ENCODE data around the gene ZNF609. TPM values are rescaled to one million over a fixed set of nuclear protein-coding genes. Genes with fewer than 3 reads are reported as not detected.

Gene ZNF609
- total and polyA plus RNA-seq, 2 experiments from 2014 or later = 6.3 to 11.3 TPM

GRCh38 chr15:64665179-64665578, 204.8 kb downstream of the ZNF609 start:
- H3K27ac ChIP-seq = no peak overlapping the region
- WGBS, 2 experiments (ENCODE audit: low coverage in 1 of 2, low lambda C conversion rate in 2 of 2, missing lambda C conversion rate in 2 of 2) = 100% methylated on average over 1 of the region's 1 CpG
- H3K4me1 ChIP-seq (ENCODE audit: insufficient read depth) = peaks cover 14% of the 10 kb centered on the region
- TF ChIP-seq EZH2 (IDR thresholded peaks at IDR 0.05; ENCODE audit: insufficient read depth, poor library complexity, severe bottlenecking) (no peak), EZH2phosphoT487 (IDR thresholded peaks at IDR 0.05; ENCODE audit: insufficient read depth, low read depth) (no peak)
- H3K4me2 ChIP-seq (ENCODE audit: unreplicated experiment) = no peak overlapping the region
- in situ Hi-C loops (cut with MboI) = no loop called here
- H3K27me3 ChIP-seq (replicated peaks; ENCODE audit: insufficient read depth) = no peaks in the 10 kb centered on the region
- H3K9me3 ChIP-seq (ENCODE audit: low read depth) = no peaks in the 10 kb centered on the region
- H3K4me3 ChIP-seq = no peak overlapping the region
- DNase-seq = no peak
- 0 out of 2 replicates have a peak, but pooled peaks cover under 1% of the 10 kb centered on the region for H3K36me3 ChIP-seq (ENCODE audit: low read depth)
- H4K20me1 ChIP-seq (ENCODE audit: insufficient read depth) = no peaks in the 10 kb centered on the region
- H3K79me2 ChIP-seq (ENCODE audit: insufficient read depth) = peaks cover 38% of the 10 kb centered on the region
- H3K9me2 ChIP-seq (ENCODE audit: insufficient read depth) = no peaks in the 10 kb centered on the region
- no peak overlapping the region for H3K9ac ChIP-seq
- peaks cover 18% of the 10 kb centered on the region; the same call in 1 of the 2 replicates for H3F3A ChIP-seq (ENCODE audit: insufficient read depth)
- no peak overlapping the region for H2AFZ ChIP-seq

- DNase-seq = peak; percentile 61
- no peaks in the 10 kb centered on the region for H4K20me1 ChIP-seq (ENCODE audit: insufficient read depth)
- peak overlapping the region; percentile 31 for H3K27ac ChIP-seq
- H3K36me3 ChIP-seq (ENCODE audit: low read depth) = 0 out of 2 replicates have a peak, but pooled peaks cover 3% of the 10 kb centered on the region
- no peak overlapping the region for H2AFZ ChIP-seq
- H3K9me2 ChIP-seq (ENCODE audit: insufficient read depth) = no peaks in the 10 kb centered on the region
- no peak overlapping the region for H3K4me3 ChIP-seq
- H3K4me2 ChIP-seq (ENCODE audit: unreplicated experiment) = peak overlapping the region; percentile 40
- 0 to 6% methylated on average over 1 of the region's 1 CpG for WGBS, 2 experiments (ENCODE audit: low coverage in 1 of 2, low lambda C conversion rate in 2 of 2, missing lambda C conversion rate in 2 of 2)
- peaks cover 14% of the 10 kb centered on the region for H3K4me1 ChIP-seq (ENCODE audit: insufficient read depth)
- peaks cover 27% of the 10 kb centered on the region for H3K79me2 ChIP-seq (ENCODE audit: insufficient read depth)
- no peaks in the 10 kb centered on the region for H3K9me3 ChIP-seq (ENCODE audit: low read depth)
- H3K27me3 ChIP-seq (replicated peaks; ENCODE audit: insufficient read depth) = no peaks in the 10 kb centered on the region
- H3F3A ChIP-seq (ENCODE audit: insufficient read depth) = peaks cover 18% of the 10 kb centered on the region; the same call in 1 of the 2 replicates
- TF ChIP-seq EZH2phosphoT487 (IDR thresholded peaks at IDR 0.05; ENCODE audit: insufficient read depth, low read depth) = no peak
- TF ChIP-seq EZH2 (IDR thresholded peaks at IDR 0.05; ENCODE audit: insufficient read depth, poor library complexity, severe bottlenecking) = no peak
- in situ Hi-C loops (cut with MboI) = no loop called here
- no peak overlapping the region for H3K9ac ChIP-seq
Observed at GRCh38 chr15:64667736-64668161, 207.4 kb downstream of the ZNF609 start.

GRCh38 chr15:64673866-64674265, 213.5 kb downstream of the ZNF609 start:
- no peak overlapping the region for H3K9ac ChIP-seq
- TF ChIP-seq EZH2 (IDR thresholded peaks at IDR 0.05; ENCODE audit: insufficient read depth, poor library complexity, severe bottlenecking) (no peak), EZH2phosphoT487 (IDR thresholded peaks at IDR 0.05; ENCODE audit: insufficient read depth, low read depth) (no peak)
- no peaks in the 10 kb centered on the region; the same call in 1 of the 2 replicates for H3F3A ChIP-seq (ENCODE audit: insufficient read depth)
- no peak overlapping the region for H3K27ac ChIP-seq
- DNase-seq = no peak
- H3K79me2 ChIP-seq (ENCODE audit: insufficient read depth) = peaks cover 16% of the 10 kb centered on the region; the same call in 1 of the 2 replicates
- 89 to 93% methylated on average over 12 of the region's 12 CpGs for whole genome bisulfite sequencing, 2 experiments (ENCODE audit: low coverage in 1 of 2, low lambda C conversion rate in 2 of 2, missing lambda C conversion rate in 2 of 2)
- no peak overlapping the region for H2AFZ ChIP-seq
- no peaks in the 10 kb centered on the region; the same call in 1 of the 2 replicates for H4K20me1 ChIP-seq (ENCODE audit: insufficient read depth)
- no peaks in the 10 kb centered on the region for H3K27me3 ChIP-seq (replicated peaks; ENCODE audit: insufficient read depth)
- H3K9me3 ChIP-seq (ENCODE audit: low read depth) = no peaks in the 10 kb centered on the region
- no peaks in the 10 kb centered on the region for H3K9me2 ChIP-seq (ENCODE audit: insufficient read depth)
- no peaks in the 10 kb centered on the region for H3K4me1 ChIP-seq (ENCODE audit: insufficient read depth)
- in situ Hi-C loops (cut with MboI) = no loop called here
- no peak overlapping the region for H3K4me2 ChIP-seq (ENCODE audit: unreplicated experiment)
- 0 out of 2 replicates have a peak, but pooled peaks cover 3% of the 10 kb centered on the region for H3K36me3 ChIP-seq (ENCODE audit: low read depth)
- no peak overlapping the region for H3K4me3 ChIP-seq

GRCh38 chr15:64678126-64678819, 217.9 kb downstream of the ZNF609 start:
- in situ Hi-C loops (cut with MboI) = no loop called here
- TF ChIP-seq EZH2phosphoT487 (IDR thresholded peaks at IDR 0.05; ENCODE audit: insufficient read depth, low read depth) = no peak
- no peak for TF ChIP-seq EZH2 (IDR thresholded peaks at IDR 0.05; ENCODE audit: insufficient read depth, poor library complexity, severe bottlenecking)
- H3K4me2 ChIP-seq (ENCODE audit: unreplicated experiment) = no peak overlapping the region
- no peaks in the 10 kb centered on the region for H3K79me2 ChIP-seq (ENCODE audit: insufficient read depth)
- no peaks in the 10 kb centered on the region for H3K9me3 ChIP-seq (ENCODE audit: low read depth)
- no peak overlapping the region for H2AFZ ChIP-seq
- H3K36me3 ChIP-seq (ENCODE audit: low read depth) = peaks cover 11% of the 10 kb centered on the region; the same call in 1 of the 2 replicates
- no peak overlapping the region for H3K9ac ChIP-seq
- WGBS, 2 experiments (ENCODE audit: low coverage in 1 of 2, low lambda C conversion rate in 2 of 2, missing lambda C conversion rate in 2 of 2) = 77 to 78% methylated on average over 12 to 14 of the region's 14 CpGs
- no peak overlapping the region for H3K4me3 ChIP-seq
- no peaks in the 10 kb centered on the region for H3K9me2 ChIP-seq (ENCODE audit: insufficient read depth)
- peak; percentile 58 for DNase-seq
- H3F3A ChIP-seq (ENCODE audit: insufficient read depth) = no peaks in the 10 kb centered on the region; the same call in 1 of the 2 replicates
- H3K27me3 ChIP-seq (replicated peaks; ENCODE audit: insufficient read depth) = no peaks in the 10 kb centered on the region
- no peaks in the 10 kb centered on the region; the same call in 1 of the 2 replicates for H4K20me1 ChIP-seq (ENCODE audit: insufficient read depth)
- H3K27ac ChIP-seq = peak overlapping the region; percentile 12; the same call in 1 of the 2 replicates
- H3K4me1 ChIP-seq (ENCODE audit: insufficient read depth) = no peaks in the 10 kb centered on the region
